MM.1S (cell line): ENCODE data around the gene XRN1.
"Not testable (repeated sequence)": the region's sequence is repeated elsewhere in the genome, so short reads cannot be mapped to it uniquely, and the experiment has no call there.

ENCODE experiments used
- CTCF ChIP-seq: fragments of 300-600 bp; sonication (generic); IDR thresholded peaks from 2 replicates; pipeline ENCODE4 v1.5.1; 2016; ENCODE audit warnings: antibody characterized with exemption, low read length, mixed read lengths
- EZH2phosphoT487 ChIP-seq: fragments of 300-600 bp; sonication (generic); IDR thresholded peaks from 2 replicates; pipeline ENCODE4 v1.6.1; 2018; ENCODE audit warnings: antibody characterized with exemption, low read length

GRCh38 chr3:142315978-142316388 lies 131.9 kb downstream of the XRN1 start:
- not testable (repeated sequence) for TF ChIP-seq CTCF, EZH2phosphoT487
